NCI-H2171 (cell line): ENCODE data around the gene HRC.
A peak's percentile ranks its signal among the peaks of the same experiment; 100 is the strongest.

Experiments used
- DNase-seq: peaks from one replicate; lab custom pipeline; 2025; lab: John Stamatoyannopoulos, UW

HRC gene

GRCh38 chr19:49114630-49115363 is 40.4 kb downstream of the HRC start:
- peak; percentile 71 for DNase-seq

- peak; percentile 81 for DNase-seq
Measured at GRCh38 chr19:49113762-49114629, 41.2 kb downstream of the HRC start, which contains the start of gene LIN7B. LIN7B (plus strand) TSS chr19:49114370; CDS start chr19:49114405, 35 bp downstream.

GRCh38 chr19:49111218-49111998 is 43.8 kb downstream of the HRC start:
- DNase-seq, result no peak

- DNase-seq, result no peak
Measured at GRCh38 chr19:49110567-49110966, 44.6 kb downstream of the HRC start.

GRCh38 chr19:49109569-49110233 is 45.5 kb downstream of the HRC start:
- DNase-seq, result no peak

- DNase-seq, result no peak
Measured at GRCh38 chr19:49109051-49109450, 46.1 kb downstream of the HRC start.

- DNase-seq, result no peak
Measured at GRCh38 chr19:49107625-49108459, 47.4 kb downstream of the HRC start.

DNA sequence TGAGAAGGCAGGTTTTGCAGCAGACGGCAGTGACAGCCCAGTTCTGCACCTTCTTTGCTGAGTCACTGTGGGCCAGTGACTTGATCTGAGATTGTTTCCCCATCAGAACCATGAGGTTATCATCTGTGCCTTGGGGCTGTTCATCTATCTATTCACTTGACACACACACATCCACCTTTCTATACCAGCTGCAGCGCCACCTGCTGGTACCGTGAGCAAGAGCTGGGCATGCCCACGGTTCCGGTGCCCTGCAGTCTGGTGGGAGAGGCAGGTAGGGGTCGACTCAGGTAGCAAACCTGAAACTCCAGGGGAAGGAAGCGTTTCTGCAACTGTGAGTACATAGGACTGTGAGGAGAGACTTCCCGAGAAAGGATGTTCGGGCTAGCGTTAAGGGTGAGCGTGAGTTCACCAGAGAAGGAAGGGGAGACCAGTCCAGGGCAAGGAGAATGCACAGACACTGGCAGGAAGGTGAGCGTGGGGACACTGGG is 48.5 kb downstream of the HRC start:
- peak; percentile 45 for DNase-seq

GRCh38 chr19:49104229-49104864 is 50.8 kb downstream of the HRC start:
- DNase-seq, result peak; percentile 89

- no peak for DNase-seq
Measured at GRCh38 chr19:49103331-49104085, 51.7 kb downstream of the HRC start.

- no peak for DNase-seq
Measured at GRCh38 chr19:49102303-49102702, 52.9 kb downstream of the HRC start.
